Measurements from ENCODE around the gene EFNA1.

GRCh38 chr1:155110826-155111225 lies 16.9 kb upstream of the EFNA1 start:
- TF ChIP-seq CTCF (conservative IDR thresholded peaks at IDR 0.05) (no peak), EZH2 (IDR thresholded peaks at IDR 0.05; ENCODE audit: low read depth) (no peak)

All from PC-9 (cell line).